ENCODE data around the gene ANKK1.

ANKK1 gene, protein sequence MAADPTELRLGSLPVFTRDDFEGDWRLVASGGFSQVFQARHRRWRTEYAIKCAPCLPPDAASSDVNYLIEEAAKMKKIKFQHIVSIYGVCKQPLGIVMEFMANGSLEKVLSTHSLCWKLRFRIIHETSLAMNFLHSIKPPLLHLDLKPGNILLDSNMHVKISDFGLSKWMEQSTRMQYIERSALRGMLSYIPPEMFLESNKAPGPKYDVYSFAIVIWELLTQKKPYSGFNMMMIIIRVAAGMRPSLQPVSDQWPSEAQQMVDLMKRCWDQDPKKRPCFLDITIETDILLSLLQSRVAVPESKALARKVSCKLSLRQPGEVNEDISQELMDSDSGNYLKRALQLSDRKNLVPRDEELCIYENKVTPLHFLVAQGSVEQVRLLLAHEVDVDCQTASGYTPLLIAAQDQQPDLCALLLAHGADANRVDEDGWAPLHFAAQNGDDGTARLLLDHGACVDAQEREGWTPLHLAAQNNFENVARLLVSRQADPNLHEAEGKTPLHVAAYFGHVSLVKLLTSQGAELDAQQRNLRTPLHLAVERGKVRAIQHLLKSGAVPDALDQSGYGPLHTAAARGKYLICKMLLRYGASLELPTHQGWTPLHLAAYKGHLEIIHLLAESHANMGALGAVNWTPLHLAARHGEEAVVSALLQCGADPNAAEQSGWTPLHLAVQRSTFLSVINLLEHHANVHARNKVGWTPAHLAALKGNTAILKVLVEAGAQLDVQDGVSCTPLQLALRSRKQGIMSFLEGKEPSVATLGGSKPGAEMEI

DNA sequence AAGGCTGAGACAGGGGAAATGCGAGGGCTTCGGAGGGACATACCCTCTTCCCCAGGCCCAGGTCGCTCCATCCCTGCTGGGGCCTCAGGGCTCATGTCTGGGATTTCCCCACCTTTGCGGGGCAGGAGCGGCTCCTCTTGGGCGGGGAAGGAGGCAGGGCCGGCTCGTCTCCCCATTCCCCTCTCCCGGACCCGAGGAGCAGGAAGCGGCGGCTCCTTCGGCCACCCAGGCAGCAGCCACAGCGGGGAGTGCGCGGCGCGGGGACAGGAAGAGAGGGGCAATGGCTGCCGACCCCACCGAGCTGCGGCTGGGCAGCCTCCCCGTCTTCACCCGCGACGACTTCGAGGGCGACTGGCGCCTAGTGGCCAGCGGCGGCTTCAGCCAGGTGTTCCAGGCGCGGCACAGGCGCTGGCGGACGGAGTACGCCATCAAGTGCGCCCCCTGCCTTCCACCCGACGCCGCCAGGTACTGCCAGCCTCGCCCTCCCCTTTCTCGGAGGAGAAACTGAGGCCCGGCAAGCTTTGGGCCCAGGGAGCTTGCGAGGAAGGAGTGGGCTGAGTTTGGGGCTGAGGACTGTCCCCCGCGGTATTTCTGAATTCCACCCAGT lies at the start of gene ANKK1:
Gene ANKK1, plus strand, starts transcription at position 175 of the 607 bp plus-strand sequence. Its CDS starts 106 bp downstream, at position 281.
- TF ChIP-seq, protein P1, sequence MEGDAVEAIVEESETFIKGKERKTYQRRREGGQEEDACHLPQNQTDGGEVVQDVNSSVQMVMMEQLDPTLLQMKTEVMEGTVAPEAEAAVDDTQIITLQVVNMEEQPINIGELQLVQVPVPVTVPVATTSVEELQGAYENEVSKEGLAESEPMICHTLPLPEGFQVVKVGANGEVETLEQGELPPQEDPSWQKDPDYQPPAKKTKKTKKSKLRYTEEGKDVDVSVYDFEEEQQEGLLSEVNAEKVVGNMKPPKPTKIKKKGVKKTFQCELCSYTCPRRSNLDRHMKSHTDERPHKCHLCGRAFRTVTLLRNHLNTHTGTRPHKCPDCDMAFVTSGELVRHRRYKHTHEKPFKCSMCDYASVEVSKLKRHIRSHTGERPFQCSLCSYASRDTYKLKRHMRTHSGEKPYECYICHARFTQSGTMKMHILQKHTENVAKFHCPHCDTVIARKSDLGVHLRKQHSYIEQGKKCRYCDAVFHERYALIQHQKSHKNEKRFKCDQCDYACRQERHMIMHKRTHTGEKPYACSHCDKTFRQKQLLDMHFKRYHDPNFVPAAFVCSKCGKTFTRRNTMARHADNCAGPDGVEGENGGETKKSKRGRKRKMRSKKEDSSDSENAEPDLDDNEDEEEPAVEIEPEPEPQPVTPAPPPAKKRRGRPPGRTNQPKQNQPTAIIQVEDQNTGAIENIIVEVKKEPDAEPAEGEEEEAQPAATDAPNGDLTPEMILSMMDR (IDR thresholded peaks at IDR 0.05; ENCODE audit: low read depth, low read length, missing control alignments), result peak; percentile 29
- H3K4me3 ChIP-seq (replicated peaks; ENCODE audit: low read depth, low read length), result no peak within 1 kb of the TSS
- DNase-seq (ENCODE audit: extremely low read depth, low read depth), result no peak

DNA sequence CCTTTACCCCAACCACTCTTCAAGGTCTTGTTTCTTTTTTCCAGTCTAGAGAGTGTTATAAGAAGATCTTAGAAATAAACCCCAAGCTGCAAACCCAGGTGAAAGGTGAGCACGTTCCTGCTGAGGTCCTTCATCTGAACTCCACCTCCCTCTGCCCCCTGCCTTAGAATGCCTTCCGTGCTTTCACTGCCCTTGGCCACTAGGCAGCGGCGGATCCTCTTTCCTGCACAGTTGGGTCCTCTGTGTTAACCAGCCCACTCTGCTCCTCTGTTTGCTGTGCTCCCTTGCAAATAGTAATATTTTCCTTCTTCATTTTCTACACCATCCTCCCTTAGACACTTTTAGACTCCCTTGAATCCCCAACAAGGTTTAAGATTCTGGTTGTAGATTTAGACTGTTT lies 48.8 kb upstream of the ANKK1 start:
- TF ChIP-seq, protein P1 (IDR thresholded peaks at IDR 0.05; ENCODE audit: low read depth, low read length, missing control alignments), result no peak
- no peak overlapping the region for H3K4me3 ChIP-seq (replicated peaks; ENCODE audit: low read depth, low read length)
- no peak for DNase-seq (ENCODE audit: extremely low read depth, low read depth)

DNA sequence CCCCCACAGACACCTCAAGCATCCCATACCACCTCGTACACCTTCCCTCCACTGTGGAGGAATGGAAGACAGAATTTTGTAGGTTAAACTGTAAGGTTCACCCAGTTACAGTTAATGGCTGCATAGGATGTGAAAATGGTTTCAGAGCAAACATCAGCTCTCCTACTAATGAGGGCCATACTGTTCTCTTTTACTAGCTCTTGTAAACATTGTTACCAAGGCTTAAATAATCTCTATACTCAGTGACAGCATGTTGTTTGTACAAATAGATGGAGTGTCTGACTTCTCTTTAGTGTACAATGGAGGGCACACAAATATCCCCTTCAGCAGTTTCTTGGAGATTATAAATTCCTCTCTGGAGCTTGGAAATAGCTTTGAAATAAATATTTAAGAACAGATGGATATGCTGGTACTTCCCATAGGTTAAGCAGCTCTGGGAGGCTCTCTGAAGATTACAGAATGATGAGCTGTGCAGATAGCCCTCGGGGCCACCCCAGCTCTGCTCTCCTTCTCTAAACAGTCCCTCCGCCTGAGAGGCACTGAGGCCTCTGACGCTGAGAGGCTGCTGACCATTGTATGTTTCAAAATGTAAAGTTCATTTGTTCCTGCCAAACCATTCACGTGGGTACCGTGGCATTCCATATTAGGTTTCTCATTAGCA lies 47.5 kb upstream of the ANKK1 start:
- DNase-seq (ENCODE audit: extremely low read depth, low read depth), result no peak
- TF ChIP-seq, protein P1 (IDR thresholded peaks at IDR 0.05; ENCODE audit: low read depth, low read length, missing control alignments), result no peak
- no peak overlapping the region for H3K4me3 ChIP-seq (replicated peaks; ENCODE audit: low read depth, low read length)

DNA sequence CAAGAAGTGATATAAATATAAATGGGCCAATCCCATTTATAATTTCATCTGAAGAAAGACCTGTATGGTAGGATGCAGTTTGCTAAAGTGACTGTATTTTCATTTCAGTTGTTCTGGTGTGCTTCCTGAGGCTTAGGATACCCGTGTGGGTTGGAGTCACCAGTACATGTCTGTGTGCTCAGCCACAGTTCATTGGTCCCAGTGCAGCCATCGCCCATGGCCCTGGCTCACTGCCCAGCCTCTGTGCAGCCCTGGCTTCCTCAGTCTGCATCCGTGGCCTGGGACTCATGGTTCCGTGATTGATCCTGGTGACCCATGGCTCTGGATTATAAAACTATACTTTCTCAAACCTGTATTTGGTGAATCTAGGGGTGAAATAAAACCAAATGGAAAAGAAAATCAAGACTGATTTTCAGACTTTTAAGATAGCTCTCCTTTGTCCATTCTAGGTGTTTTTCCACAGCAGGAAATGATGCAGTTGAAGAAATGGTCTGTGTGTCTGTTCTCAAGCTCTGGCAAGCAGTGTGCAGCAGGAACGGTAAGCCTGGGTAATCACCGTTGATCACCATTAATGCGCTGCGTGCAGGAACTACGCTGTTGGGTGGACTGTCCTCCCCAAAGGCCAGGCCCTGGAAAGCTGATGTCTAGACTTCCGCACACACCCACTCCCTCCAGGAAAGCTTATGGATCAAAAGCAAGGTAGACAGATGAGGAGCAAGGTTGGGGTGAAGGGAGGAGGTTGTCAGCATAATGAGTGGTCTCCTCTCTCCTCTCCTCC lies 46.0 kb upstream of the ANKK1 start:
- TF ChIP-seq, protein P1 (IDR thresholded peaks at IDR 0.05; ENCODE audit: low read depth, low read length, missing control alignments), result no peak
- no peak overlapping the region for H3K4me3 ChIP-seq (replicated peaks; ENCODE audit: low read depth, low read length)
- DNase-seq (ENCODE audit: extremely low read depth, low read depth), result no peak

DNA sequence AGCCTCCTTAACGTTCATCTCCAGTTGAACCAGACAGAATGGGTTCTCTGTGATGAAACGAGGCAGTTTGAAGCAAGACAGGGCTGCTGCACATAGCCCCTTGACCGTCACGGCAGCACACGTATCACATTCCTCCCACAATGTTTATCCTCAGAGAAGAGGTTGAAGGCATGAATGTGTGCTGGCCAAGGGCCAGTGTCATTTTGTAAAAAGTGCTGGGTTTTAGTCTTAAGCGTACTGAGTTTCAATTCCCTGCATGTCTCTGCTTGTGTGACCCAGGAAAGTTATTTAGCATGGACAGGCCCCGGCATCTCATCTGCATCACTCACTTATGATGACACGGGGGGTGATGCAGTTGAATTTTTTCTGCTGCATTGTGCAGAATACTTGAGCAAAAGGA lies 41.6 kb upstream of the ANKK1 start:
- no peak overlapping the region for H3K4me3 ChIP-seq (replicated peaks; ENCODE audit: low read depth, low read length)
- no peak for DNase-seq (ENCODE audit: extremely low read depth, low read depth)
- TF ChIP-seq, protein P1 (IDR thresholded peaks at IDR 0.05; ENCODE audit: low read depth, low read length, missing control alignments), result no peak

DNA sequence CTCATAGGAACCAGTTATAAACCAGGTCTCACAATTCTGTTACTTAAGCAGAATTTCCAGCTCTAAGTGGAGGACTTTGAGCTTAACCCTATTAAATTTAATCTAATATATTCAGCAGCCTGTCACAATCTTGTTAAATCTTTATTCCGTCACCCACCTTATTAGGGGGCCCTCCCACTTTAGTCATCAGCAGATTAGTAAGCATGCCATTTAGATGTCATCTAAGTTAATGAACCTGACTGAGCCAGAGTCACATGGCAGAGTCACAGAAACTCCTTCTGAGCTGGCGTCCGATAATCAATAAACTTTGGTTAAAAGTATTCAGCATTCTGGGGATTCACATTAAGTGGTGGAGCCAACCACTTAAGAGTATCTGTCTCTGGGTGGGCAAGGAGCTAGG lies 38.1 kb upstream of the ANKK1 start:
- no peak for DNase-seq (ENCODE audit: extremely low read depth, low read depth)
- H3K4me3 ChIP-seq (replicated peaks; ENCODE audit: low read depth, low read length), result no peak overlapping the region
- TF ChIP-seq, protein P1 (IDR thresholded peaks at IDR 0.05; ENCODE audit: low read depth, low read length, missing control alignments), result no peak
